NCI-H128 (cell line): Measurements from ENCODE around the gene TSPAN9.

Experiments
- DNase-seq: peaks from one replicate; lab custom pipeline; 2025; ENCODE audit not compliant: unreplicated experiment; lab: John Stamatoyannopoulos, UW

Gene TSPAN9

DNA sequence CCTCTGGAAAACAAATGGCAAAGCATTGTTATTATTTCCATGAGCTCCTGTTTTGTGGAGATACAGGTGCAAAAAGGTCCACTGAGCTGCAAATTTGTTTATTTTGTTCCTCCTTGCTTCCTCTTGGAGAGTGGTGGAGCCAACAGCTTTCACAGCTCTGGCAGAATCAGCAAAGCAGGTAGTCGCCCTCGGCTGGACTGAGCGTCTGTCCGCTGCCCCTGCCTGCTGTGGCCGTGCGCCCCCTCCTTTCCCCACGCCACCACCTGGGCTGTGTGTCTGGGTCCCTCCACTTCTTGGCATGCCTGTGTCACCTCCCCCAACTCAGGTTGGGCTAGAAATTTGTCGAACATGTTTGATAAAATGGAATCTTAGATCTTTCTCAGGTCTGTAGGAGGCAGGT lies 188.2 kb downstream of the TSPAN9 start:
- no peak for DNase-seq

- no peak for DNase-seq
These were observed 189.5 kb downstream of the TSPAN9 start for GRCh38 chr12:3266638-3267037.

- DNase-seq, result no peak
These were observed 190.5 kb downstream of the TSPAN9 start for GRCh38 chr12:3267690-3268089.

DNA sequence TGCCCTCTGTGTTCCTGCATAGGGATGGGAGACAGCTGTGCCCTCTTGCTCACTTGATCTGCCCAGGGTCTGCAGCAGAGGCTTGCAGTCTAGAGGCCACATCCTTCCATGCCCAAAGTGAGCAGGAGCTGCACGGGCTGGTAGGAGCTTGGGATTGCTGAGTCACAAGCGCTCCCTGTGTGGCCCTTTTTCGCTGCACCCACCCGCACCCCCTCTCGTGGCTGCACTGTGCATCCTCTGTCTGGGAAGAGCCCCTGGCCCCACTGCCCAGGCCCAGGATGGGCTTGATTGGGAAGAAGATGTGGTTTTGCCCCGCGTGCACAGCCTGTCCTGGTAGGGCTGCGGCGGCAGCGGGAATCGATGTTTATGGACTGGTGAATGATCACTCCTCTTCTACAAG lies 192.4 kb downstream of the TSPAN9 start:
- no peak for DNase-seq

DNA sequence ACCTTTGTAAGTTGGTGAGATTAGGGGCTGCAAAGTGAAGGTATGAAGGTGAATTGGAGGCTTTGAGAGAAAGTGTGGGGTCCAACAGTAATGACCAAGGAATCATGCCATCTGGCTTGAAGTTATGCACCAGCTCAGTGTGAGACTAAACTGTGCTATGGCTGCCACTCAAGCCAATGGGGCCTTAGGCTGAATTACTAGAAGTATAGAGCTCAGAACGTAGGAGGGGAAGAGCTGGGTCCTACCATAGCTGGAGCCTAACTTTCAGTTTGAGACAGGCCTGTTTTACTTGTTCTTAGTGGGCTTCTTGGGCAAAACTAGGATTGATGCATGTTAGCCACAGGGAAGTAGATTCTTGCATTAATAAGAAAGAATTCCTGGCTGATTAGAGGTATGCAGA lies 194.0 kb downstream of the TSPAN9 start:
- no peak for DNase-seq

DNA sequence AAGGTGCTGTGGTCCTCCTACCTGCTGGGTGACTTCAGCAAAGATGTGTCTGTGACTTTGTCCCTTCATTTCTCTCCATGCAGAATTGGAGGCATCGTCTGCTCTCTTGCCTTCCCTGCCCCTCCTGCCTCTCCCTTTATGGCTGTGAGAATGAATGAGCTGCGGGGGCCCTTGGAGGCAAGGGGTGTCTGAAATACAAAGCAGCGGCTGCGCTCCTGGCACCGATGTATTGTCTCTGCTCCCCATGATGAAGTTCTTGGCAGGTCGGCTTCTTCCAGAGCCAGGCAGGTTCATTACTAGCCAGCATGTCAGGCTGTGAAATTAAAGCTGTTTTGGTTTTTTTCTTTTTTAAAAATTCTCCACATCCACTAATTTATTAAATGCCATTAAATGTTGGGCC lies 194.5 kb downstream of the TSPAN9 start:
- DNase-seq, result no peak

DNA sequence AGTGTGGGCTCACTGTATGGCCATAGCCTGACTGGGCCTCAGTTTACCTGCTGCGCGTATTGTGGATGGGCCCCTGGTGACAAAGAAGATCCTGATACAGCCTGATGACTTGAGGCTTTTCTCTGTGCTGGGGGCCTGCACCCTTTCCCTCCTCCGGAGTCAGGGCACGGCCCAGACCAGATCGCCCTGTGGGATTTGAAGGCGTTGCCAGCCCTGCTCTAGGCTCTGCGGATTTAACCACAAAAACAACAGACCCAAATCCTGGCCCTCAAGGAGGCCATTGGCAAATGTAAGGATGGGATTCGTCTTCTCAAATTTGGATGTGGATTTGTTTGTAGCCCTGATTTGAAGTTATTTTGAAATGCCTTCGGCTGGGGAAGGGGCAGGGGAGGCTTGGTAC lies 195.8 kb downstream of the TSPAN9 start:
- no peak for DNase-seq

GRCh38 chr12:3273409-3273853 lies 196.3 kb downstream of the TSPAN9 start:
- no peak for DNase-seq

DNA sequence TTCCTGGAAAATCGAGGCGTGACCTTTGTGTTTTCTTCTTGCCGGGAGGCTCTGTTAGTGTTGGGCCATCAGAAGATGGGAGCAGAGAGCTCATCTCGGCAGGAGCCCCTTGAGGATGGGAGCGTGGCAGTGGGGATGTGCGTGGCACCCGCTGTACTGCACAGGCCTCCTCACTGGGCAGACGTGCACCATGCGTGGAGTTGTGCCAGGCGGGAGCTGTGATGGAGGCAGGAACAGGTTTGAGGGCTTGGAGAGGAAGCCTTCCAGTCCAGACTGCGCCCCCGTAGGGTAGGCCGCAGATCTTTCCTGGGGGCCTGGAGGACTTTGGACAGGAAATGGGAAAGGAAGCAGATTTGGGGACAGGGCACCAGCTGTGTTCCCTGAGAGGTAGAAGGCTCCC lies 197.5 kb downstream of the TSPAN9 start:
- no peak for DNase-seq

- DNase-seq, result peak; percentile 44
These were observed 198.2 kb downstream of the TSPAN9 start for GRCh38 chr12:3275171-3276041.

DNA sequence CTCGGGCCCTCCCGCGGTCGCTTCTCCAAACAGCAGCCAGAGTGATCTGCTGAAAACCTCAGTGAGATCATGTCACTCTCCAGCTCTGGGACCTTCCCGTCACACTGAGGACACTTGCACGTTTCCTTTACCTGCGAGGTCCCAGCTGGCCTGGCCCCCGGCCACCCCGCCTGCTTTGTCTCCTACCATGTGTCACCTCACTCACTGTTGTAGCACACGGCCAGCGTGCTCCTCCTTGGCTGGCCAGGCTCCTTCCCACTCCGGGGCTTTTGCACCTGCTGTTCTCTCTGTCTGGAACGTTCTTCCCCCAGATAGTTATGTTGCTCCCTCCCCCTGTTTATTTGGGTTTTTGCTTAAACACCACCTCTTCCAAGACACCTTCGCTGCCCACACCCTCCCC lies 199.0 kb downstream of the TSPAN9 start:
- DNase-seq, result no peak

DNA sequence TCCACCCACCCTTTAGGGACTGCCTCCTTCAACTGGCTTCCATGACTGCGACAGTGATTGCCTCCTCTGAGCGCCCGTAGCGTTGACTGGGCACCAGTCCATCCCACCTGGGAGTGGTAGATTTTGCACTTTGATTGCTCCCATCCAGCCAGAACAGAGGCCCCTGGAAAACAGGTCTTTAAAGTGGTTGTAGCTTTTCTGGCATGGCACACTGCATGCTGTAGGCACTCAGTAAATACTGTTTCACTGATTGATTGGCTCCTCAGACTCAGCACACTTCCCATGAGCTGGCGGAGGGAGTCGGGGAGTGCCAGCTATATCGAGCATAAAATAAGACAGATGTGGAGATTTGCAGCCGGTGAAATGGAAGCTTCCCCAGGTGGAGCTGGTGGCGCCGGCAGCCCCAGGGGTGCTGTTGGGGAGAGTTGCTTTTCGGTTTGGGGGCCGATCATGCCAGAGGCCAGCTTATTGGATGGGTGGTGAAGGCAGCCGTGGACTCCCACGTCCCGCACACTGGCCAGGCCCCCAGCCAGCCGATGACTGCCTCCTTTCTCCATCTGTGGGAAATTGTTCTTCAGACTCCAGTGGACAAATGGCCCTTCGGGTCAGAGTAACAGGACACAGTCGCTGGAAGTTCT lies 200.2 kb downstream of the TSPAN9 start:
- no peak for DNase-seq

DNA sequence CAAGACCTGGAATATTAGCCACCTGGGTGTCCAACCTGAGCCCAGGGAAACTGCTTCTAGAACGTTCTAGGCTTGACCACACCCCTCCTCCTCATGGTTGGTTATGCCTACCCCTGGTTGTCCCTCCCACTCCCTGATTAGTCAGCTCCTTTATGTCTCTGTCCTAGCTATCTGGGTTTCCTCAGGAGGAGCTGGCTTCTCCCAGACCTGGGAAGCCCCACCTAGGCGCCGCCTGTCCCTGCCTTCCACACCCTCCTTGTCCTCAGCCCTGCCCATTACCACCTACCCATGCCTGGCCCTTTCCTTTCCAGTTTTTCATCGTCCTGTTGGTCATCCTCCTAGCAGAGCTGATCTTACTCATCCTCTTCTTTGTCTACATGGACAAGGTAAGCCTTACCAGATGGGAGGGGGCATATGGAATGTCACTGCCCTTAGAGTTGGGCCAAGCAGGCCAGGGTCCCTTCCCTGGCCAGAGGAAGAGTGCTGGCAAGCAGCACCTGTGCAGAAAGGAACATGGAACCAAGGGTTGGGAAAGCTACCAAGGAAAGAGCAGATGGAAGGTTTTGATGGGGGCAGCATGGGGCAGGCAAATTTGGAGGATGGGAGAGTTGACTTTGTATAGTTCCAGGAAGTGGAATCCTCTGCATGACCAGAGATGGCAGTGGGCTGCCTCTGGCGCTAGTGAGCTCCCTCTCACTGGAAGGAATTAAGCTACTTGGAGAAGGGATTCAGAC lies 201.7 kb downstream of the TSPAN9 start:
- DNase-seq, result no peak

GRCh38 chr12:3279415-3279780 lies 202.2 kb downstream of the TSPAN9 start:
- no peak for DNase-seq

DNA sequence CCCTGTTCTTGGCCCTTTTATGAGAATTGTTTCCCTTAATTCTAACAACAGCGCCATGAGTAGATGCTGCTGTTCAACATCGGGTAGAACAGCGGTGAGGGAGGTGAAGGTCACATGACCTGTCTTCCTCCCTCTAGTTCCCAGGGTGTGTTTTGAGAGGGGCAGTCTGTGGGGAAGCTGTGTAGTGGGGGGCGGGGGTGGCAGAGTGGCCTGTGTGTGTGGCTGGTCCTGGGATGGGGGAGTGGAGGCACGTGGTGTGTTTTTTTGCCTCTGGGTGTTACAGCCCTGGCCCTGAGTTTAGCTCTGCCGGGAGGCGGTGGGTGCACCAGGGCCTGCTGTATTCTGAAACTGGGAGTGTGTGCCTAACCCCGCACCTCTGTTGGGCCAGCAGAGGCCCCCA lies 202.7 kb downstream of the TSPAN9 start:
- no peak for DNase-seq

- no peak for DNase-seq
These were observed 203.8 kb downstream of the TSPAN9 start for GRCh38 chr12:3280967-3281366.

DNA sequence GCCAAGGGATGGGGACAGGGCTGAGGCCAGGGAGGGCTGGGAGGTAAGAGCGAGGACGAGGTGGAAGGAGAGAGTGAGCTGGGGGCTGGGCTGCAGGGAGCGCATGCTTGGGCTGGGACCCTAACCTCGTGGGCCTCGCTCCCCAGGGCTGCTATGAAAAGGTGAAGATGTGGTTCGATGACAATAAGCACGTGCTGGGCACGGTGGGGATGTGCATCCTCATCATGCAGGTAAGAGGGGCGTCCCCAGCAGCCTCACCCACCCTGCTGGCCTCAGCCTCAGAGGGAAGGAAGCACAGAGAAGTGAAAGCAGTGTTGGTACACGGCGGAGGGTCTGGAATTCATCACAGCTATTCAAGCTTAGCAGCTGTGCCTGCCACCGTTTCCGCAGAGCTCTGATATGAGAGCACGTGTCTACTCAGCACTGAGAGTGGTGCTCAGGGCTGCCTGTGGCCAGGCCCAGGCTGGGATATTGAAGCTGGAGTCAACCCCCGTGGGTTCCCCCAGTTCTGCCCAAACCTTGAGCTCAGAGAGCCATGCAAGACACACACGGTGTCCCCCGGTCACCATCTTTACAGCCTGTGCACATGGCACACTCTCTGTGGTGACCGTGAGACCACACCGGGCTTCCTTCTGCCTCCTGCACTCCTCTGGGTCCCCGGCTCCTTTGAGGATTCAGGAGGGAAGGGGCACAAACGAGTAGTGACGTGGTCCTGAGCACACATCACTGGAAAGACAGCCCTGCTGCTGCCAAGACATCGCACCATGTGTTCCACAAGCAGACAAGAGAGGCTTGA lies 204.6 kb downstream of the TSPAN9 start:
- no peak for DNase-seq

DNA sequence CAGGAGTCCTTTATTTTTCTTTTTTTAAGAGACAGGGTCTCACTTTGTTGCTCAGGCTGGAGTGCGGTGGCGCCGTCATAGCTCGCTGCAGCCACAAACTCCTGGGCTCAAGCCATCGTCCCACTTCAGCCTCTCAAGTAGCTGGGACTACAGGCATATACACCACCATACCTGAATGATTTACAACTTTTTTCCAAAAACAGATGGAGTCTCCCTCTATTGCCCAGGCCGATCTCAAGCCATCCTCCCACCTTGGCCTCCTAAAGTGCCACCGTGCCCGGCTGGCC lies 205.1 kb downstream of the TSPAN9 start:
- DNase-seq, result no peak

DNA sequence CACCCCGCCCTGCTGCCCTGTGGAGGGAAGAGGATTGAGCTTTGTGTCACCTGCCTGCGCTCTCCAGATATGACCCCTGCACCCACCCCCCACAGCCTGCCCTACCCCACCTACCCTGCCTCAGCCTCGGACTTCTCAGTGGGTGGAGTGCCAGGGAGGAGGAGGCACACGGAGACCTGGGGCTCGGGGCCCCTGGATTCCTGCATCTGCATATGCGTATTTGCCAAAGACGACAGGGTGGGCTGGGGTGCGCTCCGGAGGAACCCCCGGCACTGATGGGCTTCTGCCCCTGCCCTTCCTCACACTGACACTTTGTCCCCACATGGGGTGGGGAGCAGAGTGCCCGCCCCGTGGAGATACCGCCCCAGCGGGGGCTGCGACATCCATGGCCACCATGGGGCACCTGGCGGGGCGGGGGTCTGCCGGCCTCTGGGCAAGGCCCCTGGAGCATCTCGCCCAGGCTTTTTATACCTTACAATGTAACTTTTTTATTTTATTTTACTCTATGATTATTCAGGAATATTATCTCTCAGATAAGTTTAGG lies 206.0 kb downstream of the TSPAN9 start:
- no peak for DNase-seq

DNA sequence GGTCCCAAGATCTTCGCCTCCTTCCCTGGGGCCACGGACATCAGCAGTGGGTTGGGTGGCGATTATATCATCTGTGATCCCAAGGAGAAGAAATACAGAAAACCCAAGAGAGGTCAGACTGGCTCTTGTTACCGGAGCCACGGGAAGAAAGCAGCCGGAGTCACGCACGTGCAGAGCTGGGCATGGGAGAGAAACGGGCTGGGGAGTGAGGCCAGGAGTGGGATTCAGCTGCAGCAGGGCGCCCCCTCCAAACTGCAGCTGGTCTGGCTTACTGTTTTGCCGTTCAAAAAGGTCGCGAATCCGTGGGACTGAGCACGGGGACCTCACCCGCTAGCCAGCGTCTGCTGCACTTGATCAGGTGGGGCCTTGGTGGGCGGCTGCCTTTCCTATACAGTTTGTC lies 207.2 kb downstream of the TSPAN9 start:
- DNase-seq, result no peak

GRCh38 chr12:3285570-3285969 lies 208.4 kb downstream of the TSPAN9 start:
- DNase-seq, result no peak
